SK-N-SH (cell line): ENCODE data around the gene TACSTD2. TPM values are rescaled to one million over a fixed set of nuclear protein-coding genes. Genes with fewer than 3 reads are reported as not detected.

Source experiments
- CTCF ChIA-PET: fragments of 300-600, 350-600 bp; formaldehyde crosslinking; extraction: SDS; loops from one replicate; lab custom pipeline; 2021; lab: Yijun Ruan, JAX
- POLR2A ChIA-PET: fragments of 350-600 bp; sonication (Branson Sonifier 250); formaldehyde crosslinking; extraction: SDS; loops from one replicate; lab custom pipeline; 2020; ENCODE audit warnings: antibody characterized with exemption, inconsistent platforms; lab: Yijun Ruan, JAX
- DNase-seq: peaks from one replicate; pipeline ENCODE4 v3.0.0; 2012
- H2AFZ ChIP-seq: fragments of 200-600 bp; sonication (generic); 2 replicates; pipeline ENCODE4 v1.8.1; 2016; ENCODE audit warnings: antibody characterized with exemption, mild to moderate bottlenecking, low read depth
- H3F3A ChIP-seq: fragments of 200-600 bp; sonication (generic); replicated peaks from 2 replicates; pipeline ENCODE3; 2016; ENCODE audit warnings: antibody characterized with exemption, mild to moderate bottlenecking; ENCODE audit not compliant: insufficient read depth
- H3K27ac ChIP-seq, 2 experiments: fragments of 200-500 bp in 1 of 2; fragments of 200-600 bp in 1 of 2; sonication (Bioruptor generic) in 1 of 2; sonication (generic), shearing (Covaris generic) in 1 of 2; 2 replicates each; pipeline versions ENCODE4 v1.5.1 to v1.6.1; 2014 to 2016; ENCODE audit warnings: low read depth in 2 of 2, inconsistent platforms in 1 of 2, low read length in 1 of 2, mild to moderate bottlenecking in 1 of 2, mixed read lengths in 1 of 2
- H3K27me3 ChIP-seq: fragments of 200-600 bp; sonication (generic), shearing (Covaris generic); 2 replicates; pipeline ENCODE4 v1.6.1; 2016; ENCODE audit warnings: mixed run types; ENCODE audit not compliant: insufficient read depth
- H3K36me3 ChIP-seq, 2 experiments: fragments of 200-500 bp in 1 of 2; fragments of 200-600 bp in 1 of 2; sonication (Bioruptor generic) in 1 of 2; sonication (generic) in 1 of 2; replicated peaks in 1 of 2; 2 replicates each; pipeline versions ENCODE3 to v1.5.1; 2014 to 2016; ENCODE audit warnings: low read length in 1 of 2, mild to moderate bottlenecking in 1 of 2; ENCODE audit not compliant: insufficient read depth in 2 of 2, control insufficient read depth in 1 of 2
- H3K4me1 ChIP-seq, 2 experiments: fragments of 200-500 bp in 1 of 2; fragments of 200-600 bp in 1 of 2; sonication (Bioruptor generic) in 1 of 2; sonication (generic), shearing (Covaris generic) in 1 of 2; 2 replicates each; pipeline versions ENCODE4 v1.5.1 to v1.6.1; 2014 to 2016; ENCODE audit warnings: low read depth in 1 of 2, low read length in 1 of 2, mixed run types in 1 of 2; ENCODE audit not compliant: insufficient read depth in 2 of 2, control insufficient read depth in 1 of 2
- H3K4me2 ChIP-seq: fragments of 200-600 bp; sonication (generic), shearing (Covaris generic); 2 replicates; pipeline ENCODE4 v1.6.1; 2017; ENCODE audit warnings: mixed run types
- H3K4me3 ChIP-seq, 2 experiments: fragments of 200-500 bp in 1 of 2; fragments of 200-600 bp in 1 of 2; sonication (Bioruptor generic) in 1 of 2; sonication (generic), shearing (Covaris generic) in 1 of 2; 2 replicates each; pipeline versions ENCODE4 v1.5.1 to v1.8.1; 2014 to 2016; ENCODE audit warnings: low read depth in 2 of 2, inconsistent platforms in 1 of 2, low read length in 1 of 2, mild to moderate bottlenecking in 1 of 2, mixed read lengths in 1 of 2, moderate library complexity in 1 of 2
- H3K79me2 ChIP-seq: fragments of 200-600 bp; sonication (generic); 2 replicates; pipeline ENCODE4 v1.8.1; 2017; ENCODE audit warnings: mild to moderate bottlenecking; ENCODE audit not compliant: insufficient read depth
- H3K9ac ChIP-seq: fragments of 200-600 bp; sonication (generic); 2 replicates; pipeline ENCODE4 v1.6.1; 2017; ENCODE audit warnings: mixed run types
- H3K9me2 ChIP-seq: fragments of 200-600 bp; sonication (generic); 2 replicates; pipeline ENCODE4 v1.6.1; 2017; ENCODE audit warnings: mixed run types
- H3K9me3 ChIP-seq: fragments of 200-600 bp; sonication (generic); 2 replicates; pipeline ENCODE4 v1.6.1; 2017; ENCODE audit warnings: mixed run types, mild to moderate bottlenecking, moderate library complexity
- H4K20me1 ChIP-seq: fragments of 200-600 bp; sonication (generic); 2 replicates; pipeline ENCODE4 v1.6.1; 2017; ENCODE audit warnings: mild to moderate bottlenecking, mixed run types; ENCODE audit not compliant: insufficient read depth
- CHD2 ChIP-seq: fragments of 150-350 bp; IDR thresholded peaks from 2 replicates; pipeline ENCODE4 v1.6.1; 2018; ENCODE audit warnings: low read length; ENCODE audit not compliant: partially characterized antibody
- EP300 ChIP-seq, 2 experiments: IDR thresholded peaks; 2 replicates each; pipeline versions ENCODE4 v1.4.0 to v1.6.1; 2012; ENCODE audit warnings: borderline replicate concordance in 1 of 2, low read depth in 1 of 2, low read length in 1 of 2
- EZH2phosphoT487 ChIP-seq: fragments of 200-600 bp; sonication (generic); IDR thresholded peaks from 2 replicates; pipeline ENCODE4 v1.6.1; 2017; ENCODE audit warnings: low read depth, mixed run types, mild to moderate bottlenecking, antibody characterized with exemption, moderate library complexity, borderline replicate concordance
- FOSL2 ChIP-seq: IDR thresholded peaks from 2 replicates; pipeline ENCODE4 v1.4.0; 2012; ENCODE audit warnings: low read depth, mild to moderate bottlenecking, moderate library complexity, borderline replicate concordance
- FOXM1 ChIP-seq: IDR thresholded peaks from 2 replicates; pipeline ENCODE4 v1.4.0; 2012; ENCODE audit warnings: low read depth, mild to moderate bottlenecking
- GABPA ChIP-seq: IDR thresholded peaks from 2 replicates; pipeline ENCODE4 v1.4.0; 2012; ENCODE audit warnings: low read depth, mild to moderate bottlenecking
- GATA2 ChIP-seq: sonication (generic); formaldehyde crosslinking; IDR thresholded peaks from 2 replicates; pipeline ENCODE4 v1.5.0; 2020; ENCODE audit warnings: mild to moderate bottlenecking, missing genetic modification reagents
- MAX ChIP-seq: IDR thresholded peaks from 2 replicates; pipeline ENCODE4 v1.4.0; 2012; ENCODE audit warnings: low read depth
- NFIC ChIP-seq: IDR thresholded peaks from 2 replicates; pipeline ENCODE4 v1.4.0; 2012; ENCODE audit warnings: borderline replicate concordance
- NRF1 ChIP-seq: IDR thresholded peaks from 2 replicates; pipeline ENCODE4 v1.6.1; 2012; ENCODE audit warnings: low read depth, mild to moderate bottlenecking, low read length
- PBX3 ChIP-seq: IDR thresholded peaks from 2 replicates; pipeline ENCODE4; 2012
- RCOR1 ChIP-seq: fragments of 150-350 bp; IDR thresholded peaks from 2 replicates; pipeline ENCODE4 v1.6.1; 2017; ENCODE audit warnings: antibody characterized with exemption, low read length
- RFX5 ChIP-seq: IDR thresholded peaks from 2 replicates; pipeline ENCODE4 v1.6.1; 2012; ENCODE audit warnings: mild to moderate bottlenecking, improper control_type of control experiment, low read length
- RXRA ChIP-seq: IDR thresholded peaks from 2 replicates; pipeline ENCODE4 v1.4.0; 2012; ENCODE audit warnings: low read depth, mild to moderate bottlenecking, borderline replicate concordance
- SMC3 ChIP-seq: IDR thresholded peaks from 2 replicates; pipeline ENCODE4 v1.6.1; 2012; ENCODE audit warnings: low read depth, low read length, improper control_type of control experiment
- TAF1 ChIP-seq: IDR thresholded peaks from 2 replicates; pipeline ENCODE4 v1.6.1; 2012; ENCODE audit warnings: low read depth, mild to moderate bottlenecking, low read length, moderate library complexity, borderline replicate concordance
- USF1 ChIP-seq: IDR thresholded peaks from 2 replicates; pipeline ENCODE4 v1.4.0; 2012; ENCODE audit warnings: low read depth, borderline replicate concordance
- YY1 ChIP-seq: IDR thresholded peaks from 2 replicates; pipeline ENCODE4 v1.4.0; 2012; ENCODE audit warnings: low read depth, mild to moderate bottlenecking
- WGBS: methylation state at CpG from one replicate; pipeline ENCODE4 v1.1.6; 2017; ENCODE audit warnings: low lambda C conversion rate; 5-methylcytosine and 5-hydroxymethylcytosine counted together
- polyA plus RNA-seq, 3 experiments: library from polyadenylated mRNA; depleted of rRNA; stranded (reverse); fragments of >200 nt; gene quantifications; 2 replicates each; pipeline ENCODE4 v1.2.3, GENCODE V29; 2012
- TF ChIP-seq, protein P1 (sequence below): fragments of 200-600 bp; sonication (generic); IDR thresholded peaks from 2 replicates; pipeline ENCODE4 v1.6.1; 2017; ENCODE audit warnings: antibody characterized with exemption, mild to moderate bottlenecking, moderate library complexity
- TF ChIP-seq, protein P2 (sequence below): IDR thresholded peaks from 2 replicates; pipeline ENCODE4 v1.6.1; 2012; ENCODE audit warnings: mild to moderate bottlenecking, low read depth, low read length, moderate library complexity

The TACSTD2 gene
- polyA plus RNA-seq, 1 of the 3 experiments (the other 2 are of a cell fraction), result 0.02 TPM

DNA sequence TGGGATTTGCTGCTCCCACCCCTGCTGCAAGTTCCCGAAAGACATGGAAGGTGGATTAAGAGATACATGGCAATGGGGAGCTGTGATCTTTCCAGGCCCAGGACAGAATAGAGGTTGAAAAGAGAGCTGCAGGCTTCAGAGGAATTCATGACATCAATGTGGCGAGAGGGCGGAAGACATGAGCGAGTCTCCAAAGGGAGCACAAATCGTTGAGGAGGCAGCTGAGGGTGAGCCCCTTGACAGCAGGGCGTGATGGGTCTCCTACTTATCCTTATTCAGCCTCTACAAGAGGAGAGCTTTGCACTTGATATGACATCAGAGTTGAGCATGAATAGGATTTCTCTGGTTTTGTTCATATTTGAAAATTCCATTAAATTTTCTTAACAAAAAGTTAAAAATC is 45.5 kb upstream of the TACSTD2 start:
- Histone ChIP-seq H3K36me3 (no peaks in the 10 kb centered on the region), H3F3A (peaks cover 11% of the 10 kb centered on the region), H3K4me3 (no peak overlapping the region), H3K27ac (no peak overlapping the region), H3K9ac (no peak overlapping the region), H3K4me2 (no peak overlapping the region), H3K27me3 (no peaks in the 10 kb centered on the region), H3K9me2 (no peaks in the 10 kb centered on the region), H3K9me3 (no peaks in the 10 kb centered on the region), H3K4me1 (peaks cover 0 to 5% of the 10 kb centered on the region in 2 experiments; a peak in 2 of 4 replicates), H4K20me1 (no peaks in the 10 kb centered on the region), H2AFZ (no peak overlapping the region), H3K79me2 (no peaks in the 10 kb centered on the region)
- TF ChIP-seq FOSL2 (no peak), GABPA (no peak), EZH2phosphoT487 (no peak), RCOR1 (no peak), NFIC (no peak), SMC3 (no peak), CHD2 (no peak), EP300 (IDR thresholded peaks at IDR 0.05; ENCODE audit: borderline replicate concordance in 1 of 2, low read depth in 1 of 2, low read length in 1 of 2) (no peak), PBX3 (no peak), NRF1 (no peak), YY1 (no peak), RXRA (no peak), TAF1 (no peak), FOXM1 (no peak), MAX (no peak)
- TF ChIP-seq, protein P1, sequence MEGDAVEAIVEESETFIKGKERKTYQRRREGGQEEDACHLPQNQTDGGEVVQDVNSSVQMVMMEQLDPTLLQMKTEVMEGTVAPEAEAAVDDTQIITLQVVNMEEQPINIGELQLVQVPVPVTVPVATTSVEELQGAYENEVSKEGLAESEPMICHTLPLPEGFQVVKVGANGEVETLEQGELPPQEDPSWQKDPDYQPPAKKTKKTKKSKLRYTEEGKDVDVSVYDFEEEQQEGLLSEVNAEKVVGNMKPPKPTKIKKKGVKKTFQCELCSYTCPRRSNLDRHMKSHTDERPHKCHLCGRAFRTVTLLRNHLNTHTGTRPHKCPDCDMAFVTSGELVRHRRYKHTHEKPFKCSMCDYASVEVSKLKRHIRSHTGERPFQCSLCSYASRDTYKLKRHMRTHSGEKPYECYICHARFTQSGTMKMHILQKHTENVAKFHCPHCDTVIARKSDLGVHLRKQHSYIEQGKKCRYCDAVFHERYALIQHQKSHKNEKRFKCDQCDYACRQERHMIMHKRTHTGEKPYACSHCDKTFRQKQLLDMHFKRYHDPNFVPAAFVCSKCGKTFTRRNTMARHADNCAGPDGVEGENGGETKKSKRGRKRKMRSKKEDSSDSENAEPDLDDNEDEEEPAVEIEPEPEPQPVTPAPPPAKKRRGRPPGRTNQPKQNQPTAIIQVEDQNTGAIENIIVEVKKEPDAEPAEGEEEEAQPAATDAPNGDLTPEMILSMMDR, result no peak
- 84% methylated on average over 6 of the region's 6 CpGs for WGBS
- no peak for DNase-seq
- POLR2A ChIA-PET, result no interaction called here
- CTCF ChIA-PET, result interaction anchor here (1.1 kb wide), 1 partner anchor 33 kb away, joined by 3 read pairs; no protein-coding TSS in a partner anchor

GRCh38 chr1:58621391-58621790 is 44.3 kb upstream of the TACSTD2 start:
- no peaks in the 10 kb centered on the region for H3K9me3 ChIP-seq
- no peaks in the 10 kb centered on the region for H4K20me1 ChIP-seq
- TF ChIP-seq NFIC, result no peak
- TF ChIP-seq EZH2phosphoT487, result no peak
- TF ChIP-seq SMC3, result no peak
- TF ChIP-seq USF1, result no peak
- TF ChIP-seq RFX5, result no peak
- TF ChIP-seq, protein P2, sequence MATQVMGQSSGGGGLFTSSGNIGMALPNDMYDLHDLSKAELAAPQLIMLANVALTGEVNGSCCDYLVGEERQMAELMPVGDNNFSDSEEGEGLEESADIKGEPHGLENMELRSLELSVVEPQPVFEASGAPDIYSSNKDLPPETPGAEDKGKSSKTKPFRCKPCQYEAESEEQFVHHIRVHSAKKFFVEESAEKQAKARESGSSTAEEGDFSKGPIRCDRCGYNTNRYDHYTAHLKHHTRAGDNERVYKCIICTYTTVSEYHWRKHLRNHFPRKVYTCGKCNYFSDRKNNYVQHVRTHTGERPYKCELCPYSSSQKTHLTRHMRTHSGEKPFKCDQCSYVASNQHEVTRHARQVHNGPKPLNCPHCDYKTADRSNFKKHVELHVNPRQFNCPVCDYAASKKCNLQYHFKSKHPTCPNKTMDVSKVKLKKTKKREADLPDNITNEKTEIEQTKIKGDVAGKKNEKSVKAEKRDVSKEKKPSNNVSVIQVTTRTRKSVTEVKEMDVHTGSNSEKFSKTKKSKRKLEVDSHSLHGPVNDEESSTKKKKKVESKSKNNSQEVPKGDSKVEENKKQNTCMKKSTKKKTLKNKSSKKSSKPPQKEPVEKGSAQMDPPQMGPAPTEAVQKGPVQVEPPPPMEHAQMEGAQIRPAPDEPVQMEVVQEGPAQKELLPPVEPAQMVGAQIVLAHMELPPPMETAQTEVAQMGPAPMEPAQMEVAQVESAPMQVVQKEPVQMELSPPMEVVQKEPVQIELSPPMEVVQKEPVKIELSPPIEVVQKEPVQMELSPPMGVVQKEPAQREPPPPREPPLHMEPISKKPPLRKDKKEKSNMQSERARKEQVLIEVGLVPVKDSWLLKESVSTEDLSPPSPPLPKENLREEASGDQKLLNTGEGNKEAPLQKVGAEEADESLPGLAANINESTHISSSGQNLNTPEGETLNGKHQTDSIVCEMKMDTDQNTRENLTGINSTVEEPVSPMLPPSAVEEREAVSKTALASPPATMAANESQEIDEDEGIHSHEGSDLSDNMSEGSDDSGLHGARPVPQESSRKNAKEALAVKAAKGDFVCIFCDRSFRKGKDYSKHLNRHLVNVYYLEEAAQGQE, result no peak
- no peak for TF ChIP-seq GATA2 (CRISPR knock-in tag)
- TF ChIP-seq FOSL2, result no peak

More at GRCh38 chr1:58621391-58621790, 44.3 kb upstream of the TACSTD2 start:
- Histone ChIP-seq H3K9ac (no peak overlapping the region), H3K4me3 (no peak overlapping the region), H3K4me1 (peaks cover 0 to 7% of the 10 kb centered on the region in 2 experiments; a peak in 2 of 4 replicates), H3K79me2 (no peaks in the 10 kb centered on the region), H3K36me3 (no peaks in the 10 kb centered on the region), H2AFZ (no peak overlapping the region), H3K4me2 (no peak overlapping the region), H3K27ac (no peak overlapping the region), H3K9me2 (no peaks in the 10 kb centered on the region), H3F3A (peaks cover 11% of the 10 kb centered on the region), H3K27me3 (no peaks in the 10 kb centered on the region)
- ChIA-PET POLR2A (no interaction called here), CTCF (interaction anchor here (1.1 kb wide), 1 partner anchor 34 kb away, joined by 3 read pairs; no protein-coding TSS in a partner anchor)
- DNase-seq, result no peak
- 81% methylated on average over 3 of the region's 3 CpGs for WGBS
